SK-N-MC (cell line): Measurements from ENCODE around the gene ZNF197.
A peak's percentile ranks its signal among the peaks of the same experiment; 100 is the strongest.
"Not testable (repeated sequence)": the region's sequence is repeated elsewhere in the genome, so short reads cannot be mapped to it uniquely, and the experiment has no call there.

Experiments used
- DNase-seq: peaks from one replicate; pipeline ENCODE4 v3.0.0-alpha.2; 2011; ENCODE audit warnings: low read depth, low spot score
- H3K27ac ChIP-seq: fragments of 200-600 bp; sonication (generic); 2 replicates; pipeline ENCODE4 v1.5.1; 2016; ENCODE audit warnings: mixed run types
- H3K36me3 ChIP-seq: fragments of 200-600 bp; sonication (generic); 2 replicates; pipeline ENCODE4 v1.6.1; 2017; ENCODE audit warnings: antibody characterized with exemption, low read length, mixed read lengths; ENCODE audit not compliant: insufficient read depth
- H3K4me3 ChIP-seq: fragments of 200-600 bp; sonication (generic); 2 replicates; pipeline ENCODE4 v1.5.1; 2016
- H3K9ac ChIP-seq: fragments of 200-600 bp; sonication (generic); 2 replicates; pipeline ENCODE4 v1.8.0; 2017; ENCODE audit warnings: mixed run types, mixed read lengths; ENCODE audit not compliant: insufficient read length
- H3K9me3 ChIP-seq: fragments of 200-600 bp; sonication (generic); 2 replicates; pipeline ENCODE4 v1.6.1; 2017; ENCODE audit warnings: low read depth, mild to moderate bottlenecking, antibody characterized with exemption, low read length, moderate library complexity, mixed read lengths
- EZH2 ChIP-seq: fragments of 200-600 bp; sonication (generic); IDR thresholded peaks from one replicate; pipeline ENCODE4 v1.6.1; 2017; ENCODE audit warnings: antibody characterized with exemption
- FOXP2 ChIP-seq: optimal IDR thresholded peaks from 2 replicates; pipeline ENCODE3; 2011; ENCODE audit warnings: mild to moderate bottlenecking, moderate library complexity; ENCODE audit not compliant: insufficient read depth; ENCODE audit errors: extremely low read length, control extremely low read depth
- POLR2AphosphoS5 ChIP-seq: IDR thresholded peaks from 2 replicates; pipeline ENCODE4 v1.6.1; 2012; ENCODE audit warnings: mild to moderate bottlenecking, low read depth, low read length, borderline replicate concordance

The ZNF197 gene

GRCh38 chr3:44624749-44625480 lies at the start of gene ZNF197:
TSS of gene ZNF197 (plus strand) at chr3:44625036. CDS start at chr3:44629155, 4,119 bp downstream.
- Histone ChIP-seq H3K4me3 (peak within 1 kb of the TSS; percentile 79), H3K27ac (peak within 1 kb of the TSS; percentile 46; the same call in 1 of the 2 replicates), H3K9ac (peak within 1 kb of the TSS; percentile 85), H3K9me3 (no peaks in the 10 kb centered on the region), H3K36me3 (peaks cover 8% of the 10 kb centered on the region; the same call in 1 of the 2 replicates)
- peak; percentile 45 for DNase-seq
- TF ChIP-seq EZH2 = no peak
- TF ChIP-seq POLR2AphosphoS5 = peak; percentile 88
- TF ChIP-seq FOXP2 = no peak

GRCh38 chr3:44576613-44577012 lies 48.2 kb upstream of the ZNF197 start:
- Histone ChIP-seq H3K27ac (no peak overlapping the region), H3K4me3 (no peak overlapping the region), H3K9ac (no peak overlapping the region), H3K9me3 (no peaks in the 10 kb centered on the region), H3K36me3 (no peaks in the 10 kb centered on the region)
- DNase-seq = no peak
- TF ChIP-seq EZH2 (no peak), POLR2AphosphoS5 (no peak), FOXP2 (no peak)

- not testable (repeated sequence) for DNase-seq
Observed at GRCh38 chr3:44577354-44577952, 47.4 kb upstream of the ZNF197 start.

GRCh38 chr3:44578316-44578715 lies 46.5 kb upstream of the ZNF197 start:
- H3K27ac ChIP-seq, H3K9me3 ChIP-seq: not testable (repeated sequence)

More at GRCh38 chr3:44577354-44577952, 47.4 kb upstream of the ZNF197 start:
- not testable (repeated sequence) for H3K9me3 ChIP-seq, H3K36me3 ChIP-seq, H3K9ac ChIP-seq, H3K27ac ChIP-seq, H3K4me3 ChIP-seq

GRCh38 chr3:44578924-44579515 lies 45.8 kb upstream of the ZNF197 start:
- not testable (repeated sequence) for H3K9ac ChIP-seq, H3K4me3 ChIP-seq, H3K36me3 ChIP-seq, H3K27ac ChIP-seq, H3K9me3 ChIP-seq, DNase-seq

More at GRCh38 chr3:44578316-44578715, 46.5 kb upstream of the ZNF197 start:
- H3K9ac ChIP-seq, DNase-seq, H3K36me3 ChIP-seq, H3K4me3 ChIP-seq: not testable (repeated sequence)

GRCh38 chr3:44579749-44580148 lies 45.1 kb upstream of the ZNF197 start:
- DNase-seq, H3K27ac ChIP-seq, H3K4me3 ChIP-seq, H3K36me3 ChIP-seq, H3K9ac ChIP-seq, H3K9me3 ChIP-seq: not testable (repeated sequence)

GRCh38 chr3:44580971-44581370 lies 43.9 kb upstream of the ZNF197 start:
- not testable (repeated sequence) for H3K36me3 ChIP-seq, H3K9me3 ChIP-seq, H3K27ac ChIP-seq, DNase-seq, H3K4me3 ChIP-seq, H3K9ac ChIP-seq

- H3K9ac ChIP-seq = no peak within 1 kb of the TSS
- no peak within 1 kb of the TSS for H3K27ac ChIP-seq
- no peaks in the 10 kb centered on the region for H3K36me3 ChIP-seq
- no peak for DNase-seq
- H3K9me3 ChIP-seq = no peaks in the 10 kb centered on the region
- TF ChIP-seq FOXP2 (no peak), EZH2 (no peak), POLR2AphosphoS5 (peak; percentile 43; the same call in 1 of the 2 replicates)
- H3K4me3 ChIP-seq = no peak within 1 kb of the TSS
Observed at GRCh38 chr3:44584646-44585501, 40.0 kb upstream of the ZNF197 start, which contains the start of gene ZNF660. TSS of gene ZNF660 (plus strand) at chr3:44584964. CDS start at chr3:44594194, 9,230 bp downstream.

GRCh38 chr3:44596621-44597020 lies 28.2 kb upstream of the ZNF197 start:
- no peaks in the 10 kb centered on the region for H3K9me3 ChIP-seq
- DNase-seq = no peak
- H3K36me3 ChIP-seq = no peaks in the 10 kb centered on the region
- H3K4me3 ChIP-seq = no peak overlapping the region
- no peak overlapping the region for H3K9ac ChIP-seq
- TF ChIP-seq EZH2 (no peak), POLR2AphosphoS5 (no peak), FOXP2 (no peak)
- no peak overlapping the region for H3K27ac ChIP-seq
